Neuron (in vitro differentiated cells): ENCODE measurements around the gene PPP2R2C.

Experiments
- H2AFZ ChIP-seq: one replicate; pipeline ENCODE4 v1.6.1; 2013; ENCODE audit warnings: low read depth, mild to moderate bottlenecking, inconsistent platforms, low read length, moderate library complexity
- H3K27me3 ChIP-seq: one replicate; pipeline ENCODE4 v1.6.1; 2013; ENCODE audit warnings: low read length; ENCODE audit not compliant: insufficient read depth
- H3K36me3 ChIP-seq: one replicate; pipeline ENCODE4 v1.6.1; 2013; ENCODE audit warnings: low read length; ENCODE audit not compliant: insufficient read depth
- H3K4me1 ChIP-seq: one replicate; pipeline ENCODE4 v1.6.1; 2013; ENCODE audit warnings: low read length; ENCODE audit not compliant: insufficient read depth
- H3K4me3 ChIP-seq: 2 replicates; pipeline ENCODE4 v1.5.1; 2013; ENCODE audit warnings: mild to moderate bottlenecking, low read length, moderate library complexity
- H3K9me3 ChIP-seq: one replicate; pipeline ENCODE4 v1.6.1; 2013; ENCODE audit warnings: low read length

The PPP2R2C gene

DNA sequence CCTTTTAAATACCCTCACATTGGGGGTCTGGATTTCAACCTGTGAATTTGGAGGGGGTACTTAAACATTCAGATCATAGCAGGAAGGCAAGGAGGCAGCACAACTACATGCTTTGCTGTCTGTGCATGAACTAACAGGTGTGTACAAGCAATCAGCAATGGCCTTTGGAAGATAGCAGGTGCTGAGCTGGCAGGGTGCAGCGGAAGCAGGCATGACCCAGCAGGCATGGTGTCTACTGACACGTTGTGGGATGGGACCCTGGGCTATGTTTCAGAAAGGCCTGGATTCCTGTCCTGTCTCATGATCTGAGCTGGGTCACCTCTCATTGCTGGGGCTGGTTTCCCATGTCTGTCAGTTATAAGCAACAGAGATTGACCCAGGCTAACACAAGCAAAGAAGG is 13.9 kb downstream of the PPP2R2C start:
- H3K4me1 ChIP-seq, result no peaks in the 10 kb centered on the region
- H3K4me3 ChIP-seq, result no peak overlapping the region
- H3K27me3 ChIP-seq, result peaks cover 19% of the 10 kb centered on the region
- H3K9me3 ChIP-seq, result peaks cover 2% of the 10 kb centered on the region
- no peaks in the 10 kb centered on the region for H3K36me3 ChIP-seq
- no peak overlapping the region for H2AFZ ChIP-seq

DNA sequence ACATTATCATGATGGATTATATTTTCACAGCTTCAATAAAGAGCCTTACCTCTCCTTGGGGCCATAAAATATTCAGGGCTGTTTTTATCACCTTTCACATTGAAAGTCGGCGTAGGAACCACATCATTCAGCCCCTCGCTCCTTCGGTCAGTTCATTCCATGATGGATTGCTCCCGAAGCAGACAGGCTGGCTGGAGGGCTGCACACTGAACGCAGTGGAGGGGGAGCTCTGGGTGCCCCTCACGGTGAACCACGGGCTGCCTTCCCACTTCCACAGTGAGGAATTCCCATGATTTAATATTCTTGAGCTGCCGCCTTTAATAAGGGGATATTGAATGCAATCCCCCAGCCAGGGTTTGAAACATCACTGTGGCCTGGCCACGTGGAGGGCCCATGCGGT is 16.0 kb downstream of the PPP2R2C start:
- Histone ChIP-seq H3K4me3 (no peak overlapping the region), H3K36me3 (no peaks in the 10 kb centered on the region), H3K9me3 (peaks cover 2% of the 10 kb centered on the region), H2AFZ (no peak overlapping the region), H3K4me1 (no peaks in the 10 kb centered on the region), H3K27me3 (peaks cover 31% of the 10 kb centered on the region)

DNA sequence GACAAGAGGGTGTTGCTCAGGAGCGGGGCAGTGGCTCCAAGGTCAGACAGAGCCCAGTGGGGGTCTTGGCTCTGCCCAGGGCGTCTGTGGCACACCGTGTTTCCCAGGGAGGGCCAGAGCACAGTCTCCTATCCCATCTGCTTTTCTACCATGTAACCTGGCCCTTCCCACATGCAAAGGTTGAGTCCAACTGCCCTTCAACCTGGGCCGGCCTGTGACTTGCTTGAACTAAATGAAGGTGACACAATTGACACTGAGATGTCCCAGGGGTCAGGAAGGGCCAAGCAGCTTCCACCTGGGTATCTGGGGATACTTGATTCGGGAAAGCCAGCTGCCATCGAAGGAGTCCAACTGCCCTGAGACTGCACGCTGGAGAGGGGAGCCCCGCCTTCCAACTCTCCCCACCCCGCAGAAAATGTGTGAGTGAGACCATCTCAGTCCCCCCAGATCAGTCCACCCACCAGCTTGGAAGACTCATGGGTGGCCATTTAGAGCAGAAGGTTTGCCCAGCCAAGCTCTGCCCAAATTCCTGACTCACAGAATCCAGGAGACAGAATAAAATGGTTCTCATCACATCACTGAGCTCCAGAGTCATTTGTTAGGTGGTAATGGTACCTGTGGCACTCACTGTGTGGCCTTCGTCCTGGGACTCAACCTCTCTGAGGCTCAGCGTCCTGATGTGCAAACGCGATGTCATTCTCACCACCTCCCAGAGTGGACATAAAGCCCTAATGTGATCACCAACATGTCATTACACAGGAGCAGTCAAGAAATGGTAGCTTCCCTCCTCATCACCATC is 18.1 kb downstream of the PPP2R2C start:
- Histone ChIP-seq H2AFZ (no peak overlapping the region), H3K4me1 (no peaks in the 10 kb centered on the region)

DNA sequence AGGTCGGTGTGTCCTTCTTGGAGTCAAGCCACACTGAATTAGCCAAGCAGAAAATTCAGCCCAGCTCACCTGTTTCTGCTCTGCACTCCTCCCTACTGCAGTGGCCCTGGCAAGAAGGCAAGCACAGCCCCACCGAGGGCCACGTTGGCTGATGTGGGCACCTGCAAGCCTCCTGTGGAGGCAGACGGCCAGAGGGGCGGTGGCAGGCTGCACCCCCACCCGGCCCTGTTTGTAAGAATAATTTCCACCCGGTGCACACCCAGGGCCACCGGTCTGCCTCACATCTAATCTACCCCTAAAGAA is 18.8 kb downstream of the PPP2R2C start:
- Histone ChIP-seq H3K9me3 (no peaks in the 10 kb centered on the region), H3K27me3 (peaks cover 44% of the 10 kb centered on the region), H3K4me1 (no peaks in the 10 kb centered on the region), H3K36me3 (no peaks in the 10 kb centered on the region), H2AFZ (no peak overlapping the region), H3K4me3 (no peak overlapping the region)

More for the DNA sequence above, 18.1 kb downstream of the PPP2R2C start:
- no peaks in the 10 kb centered on the region for H3K36me3 ChIP-seq
- H3K9me3 ChIP-seq, result peaks cover 2% of the 10 kb centered on the region
- peaks cover 38% of the 10 kb centered on the region for H3K27me3 ChIP-seq
- no peak overlapping the region for H3K4me3 ChIP-seq

DNA sequence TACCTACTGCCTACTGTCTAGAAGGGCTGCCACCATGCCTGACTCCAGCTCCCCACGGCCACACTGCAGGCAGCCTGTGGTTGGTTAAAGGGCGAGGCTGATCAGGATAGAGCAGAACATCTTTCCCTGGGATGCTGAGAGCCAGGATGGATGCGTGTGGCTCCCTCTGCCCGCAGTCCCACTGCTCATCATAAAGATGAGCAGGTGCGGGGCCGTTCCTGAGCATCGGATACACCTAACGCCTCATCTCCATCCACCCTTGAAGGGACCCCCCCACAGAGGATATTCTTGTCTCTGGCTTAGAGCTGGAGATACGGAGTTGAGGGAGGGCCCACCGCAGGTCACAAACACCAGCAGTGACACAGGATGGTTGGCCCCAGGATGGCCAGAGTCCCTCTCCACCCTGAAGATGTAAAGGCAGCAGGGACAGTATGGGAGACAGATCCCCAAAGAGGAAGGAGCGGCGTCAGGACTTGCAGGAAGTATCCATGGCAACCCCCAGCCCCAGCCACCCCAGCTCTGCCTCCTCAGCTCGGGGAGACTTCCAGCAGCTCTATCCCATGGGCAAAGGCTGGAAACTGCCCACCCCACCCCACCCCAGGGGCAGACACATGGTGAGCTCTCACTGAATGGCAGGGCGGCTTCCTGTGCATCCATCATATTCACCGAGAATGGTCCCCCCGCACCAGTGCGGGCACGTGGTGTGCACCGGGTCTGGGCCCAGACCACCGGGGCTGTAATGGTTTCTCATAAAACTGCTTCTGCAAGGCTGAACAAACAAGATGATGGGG is 19.3 kb downstream of the PPP2R2C start:
- Histone ChIP-seq H3K36me3 (no peaks in the 10 kb centered on the region), H2AFZ (no peak overlapping the region), H3K9me3 (no peaks in the 10 kb centered on the region), H3K27me3 (peaks cover 48% of the 10 kb centered on the region), H3K4me3 (no peak overlapping the region), H3K4me1 (no peaks in the 10 kb centered on the region)

DNA sequence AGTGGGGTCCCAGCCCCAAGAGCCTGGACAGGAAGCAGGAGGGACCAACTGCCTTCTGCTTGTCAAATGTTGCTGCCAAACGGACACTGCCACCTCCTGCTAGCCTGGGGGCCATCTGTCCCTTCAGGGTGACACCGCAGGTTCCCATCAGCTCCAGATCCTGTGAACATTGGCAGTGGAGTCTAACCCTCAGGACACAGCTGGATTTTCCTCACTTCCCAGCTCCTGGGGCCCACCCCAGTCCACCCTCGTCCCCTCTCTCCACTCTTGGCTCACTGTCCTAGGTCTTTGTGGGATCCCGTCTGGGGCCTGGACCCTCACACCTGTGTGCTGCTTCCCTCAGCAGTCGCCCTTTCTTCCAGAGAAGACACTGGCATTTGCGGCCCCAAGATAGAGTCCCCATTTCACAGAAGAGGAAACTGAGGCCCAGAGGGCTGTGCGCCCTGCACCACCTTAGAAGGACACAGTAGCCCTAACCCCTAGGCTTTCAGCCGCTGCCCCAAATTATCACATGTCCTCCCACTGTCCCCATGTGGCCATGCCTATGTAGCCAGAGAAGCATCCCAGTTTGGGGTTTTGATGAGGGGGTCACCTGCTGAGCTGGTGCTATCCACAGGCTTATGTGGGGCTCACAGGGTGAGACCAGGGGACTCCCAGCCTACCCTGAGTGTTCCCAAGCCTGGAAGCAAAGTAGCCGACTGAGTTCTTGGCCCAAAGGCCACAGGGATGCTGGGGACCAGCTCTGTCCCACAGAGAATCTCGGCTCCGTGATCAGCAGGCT is 20.1 kb downstream of the PPP2R2C start:
- peaks cover 56% of the 10 kb centered on the region for H3K27me3 ChIP-seq
- H3K36me3 ChIP-seq, result no peaks in the 10 kb centered on the region
- H3K4me3 ChIP-seq, result no peak overlapping the region
- no peaks in the 10 kb centered on the region for H3K9me3 ChIP-seq
- H2AFZ ChIP-seq, result no peak overlapping the region
- peaks cover 6% of the 10 kb centered on the region for H3K4me1 ChIP-seq

DNA sequence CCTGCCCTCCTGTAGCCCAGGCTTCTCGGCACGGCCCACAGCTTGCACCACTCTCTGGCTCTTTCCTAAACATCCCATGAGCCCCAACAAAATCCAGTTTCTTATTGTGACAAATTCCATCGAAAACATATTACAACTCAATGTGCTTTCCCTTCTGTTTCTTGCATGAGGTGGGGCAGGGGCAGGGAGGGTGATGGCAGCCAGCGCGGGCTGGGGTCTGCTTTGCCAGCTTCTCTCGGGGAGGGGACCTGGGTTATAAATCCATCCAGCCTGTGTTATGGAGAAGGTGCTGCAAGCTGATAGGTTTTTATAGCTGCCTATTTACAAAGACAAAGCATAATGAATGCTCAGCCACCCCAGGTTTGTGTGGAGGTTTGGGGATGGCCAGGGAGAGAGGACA is 21.1 kb downstream of the PPP2R2C start:
- Histone ChIP-seq H3K27me3 (peaks cover 56% of the 10 kb centered on the region), H3K36me3 (no peaks in the 10 kb centered on the region), H3K9me3 (no peaks in the 10 kb centered on the region), H2AFZ (no peak overlapping the region), H3K4me3 (no peak overlapping the region), H3K4me1 (peaks cover 15% of the 10 kb centered on the region)

DNA sequence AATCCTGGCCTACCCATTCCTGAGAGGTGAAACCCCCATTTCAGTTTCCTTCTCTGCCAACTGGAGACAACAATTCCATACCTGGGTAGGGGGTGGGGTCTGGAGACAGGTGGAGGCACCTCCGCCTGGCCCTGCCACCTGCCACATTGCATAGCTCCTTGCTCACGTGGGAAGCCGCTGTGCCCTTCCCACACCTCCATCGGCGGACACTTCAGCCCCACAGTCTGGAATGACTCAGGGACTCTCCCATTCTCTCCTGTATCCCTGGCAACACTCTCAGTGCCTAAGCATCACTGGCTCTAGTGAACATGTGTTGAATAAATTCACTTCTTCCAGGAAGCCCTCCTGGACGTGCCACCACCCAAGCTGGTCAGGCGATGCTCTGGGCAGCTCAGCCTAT is 21.7 kb downstream of the PPP2R2C start:
- H3K4me3 ChIP-seq, result no peak overlapping the region
- peaks cover 56% of the 10 kb centered on the region for H3K27me3 ChIP-seq
- H3K9me3 ChIP-seq, result no peaks in the 10 kb centered on the region
- no peaks in the 10 kb centered on the region for H3K36me3 ChIP-seq
- peaks cover 15% of the 10 kb centered on the region for H3K4me1 ChIP-seq
- H2AFZ ChIP-seq, result no peak overlapping the region

DNA sequence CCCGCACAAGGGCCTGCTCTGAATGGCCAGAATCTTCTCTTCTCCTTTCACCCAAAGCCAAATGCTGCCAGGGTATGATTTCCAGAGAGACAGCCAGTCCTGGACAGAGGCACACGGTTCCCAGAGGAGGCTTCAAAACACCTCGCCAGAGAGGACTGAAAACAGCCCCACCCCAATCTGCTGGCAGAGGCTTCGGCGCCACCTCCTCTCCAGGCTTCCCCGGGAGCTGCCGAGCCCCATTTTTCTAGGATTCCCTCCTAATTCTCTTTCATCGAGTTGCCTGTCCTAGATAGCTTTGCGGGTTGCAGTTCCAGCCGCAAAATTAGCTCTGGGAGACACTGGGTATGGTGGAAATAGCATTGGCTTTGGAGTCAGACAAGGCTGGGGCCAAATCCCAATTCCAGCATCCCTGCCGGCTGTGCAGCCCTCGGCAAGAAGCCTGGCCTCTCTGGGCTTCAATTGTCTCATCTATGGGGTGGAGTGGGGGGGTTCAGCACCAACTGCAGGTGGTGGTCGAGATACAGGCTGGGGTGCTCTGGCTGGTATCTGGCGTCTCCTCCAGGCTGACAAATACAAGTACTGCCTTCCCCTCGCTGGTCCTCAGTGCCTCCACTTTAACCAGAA is 22.6 kb downstream of the PPP2R2C start:
- H3K4me1 ChIP-seq, result peaks cover 15% of the 10 kb centered on the region
- H3K36me3 ChIP-seq, result no peaks in the 10 kb centered on the region
- no peaks in the 10 kb centered on the region for H3K9me3 ChIP-seq
- H3K4me3 ChIP-seq, result no peak overlapping the region
- H2AFZ ChIP-seq, result no peak overlapping the region
- peaks cover 49% of the 10 kb centered on the region for H3K27me3 ChIP-seq

DNA sequence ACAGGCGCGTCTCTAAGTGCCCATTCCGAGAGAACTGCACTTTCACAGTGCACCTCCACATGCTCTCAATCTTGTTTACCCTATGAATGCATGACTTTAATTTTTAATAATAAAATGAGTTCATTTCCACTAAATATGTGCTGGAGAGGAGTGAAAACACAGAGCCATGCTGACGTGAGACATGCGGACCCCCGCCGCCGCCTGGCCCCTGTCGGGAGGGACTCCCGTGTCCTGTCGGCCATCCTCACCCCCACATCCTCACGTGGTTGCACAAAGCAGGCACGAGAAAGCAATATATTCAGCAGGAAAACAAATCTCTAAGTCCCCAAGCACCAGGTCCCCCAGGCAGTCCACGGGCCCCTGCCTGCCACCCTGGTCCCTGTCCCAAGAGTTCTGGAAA is 23.1 kb downstream of the PPP2R2C start:
- Histone ChIP-seq H3K4me3 (no peak overlapping the region), H3K4me1 (peaks cover 15% of the 10 kb centered on the region), H2AFZ (no peak overlapping the region), H3K27me3 (peaks cover 44% of the 10 kb centered on the region), H3K36me3 (no peaks in the 10 kb centered on the region), H3K9me3 (no peaks in the 10 kb centered on the region)

DNA sequence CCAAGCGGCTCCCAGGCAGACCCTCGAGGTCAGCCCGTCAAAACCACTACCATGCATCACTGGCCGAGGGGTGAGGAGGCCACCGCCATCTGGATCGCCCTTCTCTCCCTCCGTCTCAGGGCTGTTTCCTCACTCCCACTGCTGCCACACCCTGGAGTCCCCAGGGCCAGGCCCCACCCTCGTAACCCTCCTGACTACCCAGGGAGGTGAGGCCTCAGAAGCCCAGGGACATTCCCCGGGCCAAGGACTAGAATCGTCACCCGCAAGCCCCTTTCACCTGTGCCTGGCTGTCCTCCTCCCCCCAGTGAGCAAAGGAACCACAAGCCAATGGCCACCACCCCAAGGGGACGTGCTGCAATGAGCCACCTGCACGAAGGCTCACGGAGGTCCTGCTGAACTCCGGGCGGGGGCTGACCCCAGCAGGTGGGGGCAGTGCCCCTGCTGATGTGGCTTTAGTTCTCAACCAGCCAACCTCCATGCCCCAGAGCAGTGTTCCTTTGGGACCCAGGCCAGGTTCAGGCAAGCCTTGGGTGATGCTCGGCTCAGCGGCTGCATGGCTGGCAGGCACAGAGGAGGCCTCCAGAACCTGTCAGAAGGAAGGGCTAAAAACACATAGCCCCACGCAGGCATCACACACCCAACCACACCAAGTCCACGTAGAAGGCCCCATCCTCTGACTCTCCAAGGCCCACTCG is 23.8 kb downstream of the PPP2R2C start:
- Histone ChIP-seq H3K36me3 (no peaks in the 10 kb centered on the region), H2AFZ (no peak overlapping the region), H3K9me3 (no peaks in the 10 kb centered on the region), H3K4me1 (peaks cover 15% of the 10 kb centered on the region), H3K27me3 (peaks cover 38% of the 10 kb centered on the region), H3K4me3 (no peak overlapping the region)

DNA sequence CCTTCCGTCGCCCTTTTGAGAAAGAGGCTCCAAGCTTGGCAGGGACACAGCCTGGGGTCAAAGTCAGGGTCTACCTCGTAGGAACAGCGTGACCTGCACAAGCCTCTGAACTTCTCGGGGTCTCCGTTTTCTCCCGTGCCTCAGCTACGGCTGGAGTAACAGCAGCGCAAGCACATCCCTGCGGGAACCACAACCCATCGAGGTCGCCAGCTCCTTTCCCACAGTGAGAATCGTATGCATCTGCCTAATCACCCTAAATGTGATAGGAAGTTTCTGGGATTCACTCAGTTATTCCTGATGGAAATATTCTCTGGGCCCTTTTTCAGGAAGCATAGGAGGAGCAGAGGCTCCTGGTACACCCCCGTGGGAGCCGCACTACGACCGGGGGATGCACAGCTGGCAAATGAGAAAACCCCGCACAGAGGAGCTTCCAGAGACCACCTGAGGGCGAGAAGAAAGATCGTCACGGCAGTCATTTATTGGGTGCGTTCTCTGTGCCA is 24.7 kb downstream of the PPP2R2C start:
- Histone ChIP-seq H3K27me3 (peaks cover 36% of the 10 kb centered on the region), H3K4me1 (peaks cover 15% of the 10 kb centered on the region), H2AFZ (no peak overlapping the region), H3K4me3 (no peak overlapping the region), H3K9me3 (no peaks in the 10 kb centered on the region), H3K36me3 (no peaks in the 10 kb centered on the region)
